ENCODE results near the gene TOP1.

The TOP1 gene

GRCh38 chr20:41051009-41051825, 22.6 kb downstream of the TOP1 start:
- no peak for DNase-seq (ENCODE audit: extremely low spot score)
- POLR2A ChIA-PET: no interaction called here
- no peak for TF ChIP-seq CTCF (IDR thresholded peaks at IDR 0.05; ENCODE audit: control extremely low read depth, extremely low read depth, low read depth, missing control alignments)
- CTCF ChIA-PET: interaction anchor here (0.8 to 1.7 kb wide), 11 partner anchors 9 to 82 kb away, joined by 3 to 9 read pairs (median 4); no protein-coding TSS in a partner anchor

- ChIA-PET CTCF (interaction anchor here (0.7 to 1.7 kb wide), 6 partner anchors 8 to 42 kb away, joined by 3 to 7 read pairs (median 4); no protein-coding TSS in a partner anchor), POLR2A (no interaction called here)
- TF ChIP-seq CTCF (IDR thresholded peaks at IDR 0.05; ENCODE audit: control extremely low read depth, extremely low read depth, low read depth, missing control alignments): no peak
- DNase-seq (ENCODE audit: extremely low spot score): no peak
These were observed 24.3 kb downstream of the TOP1 start for GRCh38 chr20:41052742-41053419.

GRCh38 chr20:41054070-41054846, 25.6 kb downstream of the TOP1 start:
- DNase-seq (ENCODE audit: extremely low spot score): no peak
- CTCF ChIA-PET: interaction anchor here (0.8 kb wide), 1 partner anchor 9 kb away, joined by 3 read pairs; no protein-coding TSS in a partner anchor
- POLR2A ChIA-PET: no interaction called here
- no peak for TF ChIP-seq CTCF (IDR thresholded peaks at IDR 0.05; ENCODE audit: control extremely low read depth, extremely low read depth, low read depth, missing control alignments)

- TF ChIP-seq CTCF (IDR thresholded peaks at IDR 0.05; ENCODE audit: control extremely low read depth, extremely low read depth, low read depth, missing control alignments): no peak
- CTCF ChIA-PET: interaction anchor here (0.8 kb wide), 1 partner anchor 10 kb away, joined by 3 read pairs; no protein-coding TSS in a partner anchor
- POLR2A ChIA-PET: no interaction called here
These were observed 26.2 kb downstream of the TOP1 start for GRCh38 chr20:41054847-41055230.

GRCh38 chr20:41055679-41056078, 27.1 kb downstream of the TOP1 start:
- no peak for TF ChIP-seq CTCF (IDR thresholded peaks at IDR 0.05; ENCODE audit: control extremely low read depth, extremely low read depth, low read depth, missing control alignments)
- ChIA-PET POLR2A (no interaction called here), CTCF (no interaction called here)
- DNase-seq (ENCODE audit: extremely low spot score): no peak

More at GRCh38 chr20:41054847-41055230, 26.2 kb downstream of the TOP1 start:
- no peak for DNase-seq (ENCODE audit: extremely low spot score)
